Measurements from ENCODE around the gene NUP214. TPM values are rescaled to one million over a fixed set of nuclear protein-coding genes. Genes with fewer than 3 reads are reported as not detected.

Gene NUP214
- total RNA-seq, 1 experiment from 2014 or later: 35.5 TPM

DNA sequence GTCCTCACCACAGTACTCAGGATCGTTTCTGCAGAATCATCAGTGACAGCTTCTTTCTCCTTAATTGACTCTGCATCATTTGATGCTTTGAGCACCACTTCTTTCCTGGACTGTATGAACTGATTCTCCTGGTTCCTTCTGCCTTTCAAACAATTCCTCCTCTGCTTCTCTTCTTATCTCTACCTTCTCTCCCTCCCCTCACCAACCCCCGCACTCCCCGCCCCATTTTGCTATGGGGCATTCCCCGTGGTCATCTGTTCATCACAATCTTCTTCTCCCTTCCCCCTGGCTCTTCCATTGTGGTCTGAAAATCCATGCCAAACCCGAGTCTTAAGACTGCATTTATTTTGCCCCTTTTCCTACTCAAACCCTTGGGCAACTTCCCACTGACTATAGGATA lies 93.0 kb downstream of the NUP214 start:
- Histone ChIP-seq H3K4me1 (ENCODE audit: control insufficient read depth in 1 of 2, insufficient read depth in 2 of 2, low read length in 2 of 2) (no peaks in the 10 kb centered on the region), H3K9me3 (ENCODE audit: control insufficient read depth in 1 of 2, insufficient read depth in 1 of 2, low read depth in 1 of 2, low read length in 2 of 2) (no peaks in the 10 kb centered on the region), H3K27me3 (ENCODE audit: insufficient read depth, low read length) (no peaks in the 10 kb centered on the region), H4K20me1 (ENCODE audit: insufficient read depth) (no peaks in the 10 kb centered on the region), H3K79me2 (ENCODE audit: insufficient read depth, low read length) (no peaks in the 10 kb centered on the region), H3K36me3 (ENCODE audit: control insufficient read depth in 1 of 2, insufficient read depth in 2 of 2, low read length in 2 of 2) (peaks cover 4 to 20% of the 10 kb centered on the region in 2 experiments; a peak in 3 of 4 replicates), H3K9ac (ENCODE audit: low read length) (no peak overlapping the region), H3K4me3 (replicated peaks in 1 of 2; ENCODE audit: low read depth in 1 of 2, low read length in 2 of 2) (no peak overlapping the region), H3K9me2 (ENCODE audit: insufficient read depth) (no peaks in the 10 kb centered on the region), H3K4me2 (ENCODE audit: low read length) (no peak overlapping the region), H2AFZ (ENCODE audit: low read depth, low read length, poor library complexity, severe bottlenecking) (no peak overlapping the region), H3K27ac (ENCODE audit: low read depth, low read length) (no peak overlapping the region)
- intact Hi-C loops (cut with micrococcal nuclease): no loop called here
- POLR2A ChIA-PET: no interaction called here
- RAD21 ChIA-PET (ENCODE audit: low non-redundant PET in 1 of 2, low total read pairs in 2 of 2, uncharacterized antibody in 2 of 2, unreplicated experiment in 2 of 2): no interaction called here
- DNase-seq (ENCODE audit: low read depth, low spot score) (no peak), ATAC-seq (no peak)
- TF ChIP-seq ZFX (IDR thresholded peaks at IDR 0.05): no peak
- TF ChIP-seq EGR1 (IDR thresholded peaks at IDR 0.05; ENCODE audit: low read depth): no peak
- TF ChIP-seq, protein P1, sequence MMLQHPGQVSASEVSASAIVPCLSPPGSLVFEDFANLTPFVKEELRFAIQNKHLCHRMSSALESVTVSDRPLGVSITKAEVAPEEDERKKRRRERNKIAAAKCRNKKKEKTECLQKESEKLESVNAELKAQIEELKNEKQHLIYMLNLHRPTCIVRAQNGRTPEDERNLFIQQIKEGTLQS (IDR thresholded peaks at IDR 0.05): no peak
- TF ChIP-seq POLR2AphosphoS5 (IDR thresholded peaks at IDR 0.05; ENCODE audit: low read depth, low read length): no peak
- CTCF ChIA-PET: no interaction called here
- BruUV-seq (replicated peaks): no TSS peak

DNA sequence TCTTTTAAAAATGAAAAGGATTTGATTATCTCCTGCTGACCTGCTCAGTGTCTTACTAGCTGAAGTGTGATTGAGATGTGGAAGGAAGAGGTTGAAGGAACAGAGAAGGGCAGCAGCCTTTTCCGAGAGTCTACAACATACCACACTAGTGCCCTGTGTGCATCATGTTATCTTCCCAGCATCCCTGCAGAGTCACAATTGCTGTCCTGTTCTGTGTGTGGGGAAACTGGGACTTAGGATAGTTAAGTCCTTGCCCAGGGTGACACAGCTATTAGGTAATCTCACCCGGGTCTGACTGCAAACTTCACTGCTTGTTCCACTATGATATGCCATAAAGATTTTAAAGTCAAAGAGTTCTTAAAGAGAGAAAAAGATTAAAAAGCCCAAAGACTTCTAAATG lies 95.1 kb downstream of the NUP214 start:
- no TSS peak for BruUV-seq (replicated peaks)
- Histone ChIP-seq H3K4me1 (ENCODE audit: control insufficient read depth in 1 of 2, insufficient read depth in 2 of 2, low read length in 2 of 2) (no peaks in the 10 kb centered on the region), H4K20me1 (ENCODE audit: insufficient read depth) (no peaks in the 10 kb centered on the region), H3K36me3 (ENCODE audit: control insufficient read depth in 1 of 2, insufficient read depth in 2 of 2, low read length in 2 of 2) (peaks cover 4 to 26% of the 10 kb centered on the region in 2 experiments; a peak in 3 of 4 replicates), H3K4me3 (replicated peaks in 1 of 2; ENCODE audit: low read depth in 1 of 2, low read length in 2 of 2) (no peak overlapping the region), H3K9ac (ENCODE audit: low read length) (no peak overlapping the region), H3K27ac (ENCODE audit: low read depth, low read length) (no peak overlapping the region), H2AFZ (ENCODE audit: low read depth, low read length, poor library complexity, severe bottlenecking) (no peak overlapping the region), H3K9me3 (ENCODE audit: control insufficient read depth in 1 of 2, insufficient read depth in 1 of 2, low read depth in 1 of 2, low read length in 2 of 2) (no peaks in the 10 kb centered on the region), H3K4me2 (ENCODE audit: low read length) (no peak overlapping the region), H3K9me2 (ENCODE audit: insufficient read depth) (no peaks in the 10 kb centered on the region), H3K79me2 (ENCODE audit: insufficient read depth, low read length) (no peaks in the 10 kb centered on the region), H3K27me3 (ENCODE audit: insufficient read depth, low read length) (no peaks in the 10 kb centered on the region)
- no peak for DNase-seq (ENCODE audit: low read depth, low spot score)
- no peak for ATAC-seq
- intact Hi-C loops (cut with micrococcal nuclease): no loop called here
- no peak for TF ChIP-seq POLR2AphosphoS5 (IDR thresholded peaks at IDR 0.05; ENCODE audit: low read depth, low read length)
- no peak for TF ChIP-seq EGR1 (IDR thresholded peaks at IDR 0.05; ENCODE audit: low read depth)
- TF ChIP-seq, protein P2, sequence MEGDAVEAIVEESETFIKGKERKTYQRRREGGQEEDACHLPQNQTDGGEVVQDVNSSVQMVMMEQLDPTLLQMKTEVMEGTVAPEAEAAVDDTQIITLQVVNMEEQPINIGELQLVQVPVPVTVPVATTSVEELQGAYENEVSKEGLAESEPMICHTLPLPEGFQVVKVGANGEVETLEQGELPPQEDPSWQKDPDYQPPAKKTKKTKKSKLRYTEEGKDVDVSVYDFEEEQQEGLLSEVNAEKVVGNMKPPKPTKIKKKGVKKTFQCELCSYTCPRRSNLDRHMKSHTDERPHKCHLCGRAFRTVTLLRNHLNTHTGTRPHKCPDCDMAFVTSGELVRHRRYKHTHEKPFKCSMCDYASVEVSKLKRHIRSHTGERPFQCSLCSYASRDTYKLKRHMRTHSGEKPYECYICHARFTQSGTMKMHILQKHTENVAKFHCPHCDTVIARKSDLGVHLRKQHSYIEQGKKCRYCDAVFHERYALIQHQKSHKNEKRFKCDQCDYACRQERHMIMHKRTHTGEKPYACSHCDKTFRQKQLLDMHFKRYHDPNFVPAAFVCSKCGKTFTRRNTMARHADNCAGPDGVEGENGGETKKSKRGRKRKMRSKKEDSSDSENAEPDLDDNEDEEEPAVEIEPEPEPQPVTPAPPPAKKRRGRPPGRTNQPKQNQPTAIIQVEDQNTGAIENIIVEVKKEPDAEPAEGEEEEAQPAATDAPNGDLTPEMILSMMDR (IDR thresholded peaks at IDR 0.05 in 2 of 3, conservative IDR thresholded peaks at IDR 0.05 in 1 of 3; ENCODE audit: borderline replicate concordance in 1 of 3, insufficient read depth in 1 of 3, low read depth in 2 of 3, low read length in 2 of 3): no peak
- TF ChIP-seq RAD21 (IDR thresholded peaks at IDR 0.05; ENCODE audit: low read depth): no peak
- TF ChIP-seq CBX3 (IDR thresholded peaks at IDR 0.05; ENCODE audit: low read depth): no peak
- TF ChIP-seq SP1 (IDR thresholded peaks at IDR 0.05; ENCODE audit: low read depth): no peak
- ChIA-PET RAD21 (ENCODE audit: low non-redundant PET in 1 of 2, low total read pairs in 2 of 2, uncharacterized antibody in 2 of 2, unreplicated experiment in 2 of 2) (no interaction called here), CTCF (no interaction called here), POLR2A (no interaction called here)
